Adipose tissue (tissue), 3 donors: ENCODE results near the gene C20orf144. TPM values are rescaled to one million over a fixed set of nuclear protein-coding genes. Genes with fewer than 3 reads are reported as not detected.
"Not testable (repeated sequence)": the region's sequence is repeated elsewhere in the genome, so short reads cannot be mapped to it uniquely, and the experiment has no call there.

Experiments used
- H3K27ac ChIP-seq: one replicate; pipeline ENCODE4 v1.5.1; 2013; ENCODE audit warnings: low read depth, low read length
- WGBS, 3 donors: extraction: QIAGEN DNeasy Blood & Tissue Kit; methylation state at CpG; one replicate each; pipeline ENCODE4 v1.1.7; 2013; 5-methylcytosine and 5-hydroxymethylcytosine counted together
- polyA plus RNA-seq, 3 donors: library from polyadenylated mRNA; stranded (reverse); fragments of 200-250 nt; gene quantifications; one replicate each; pipeline ENCODE4 v1.2.3, GENCODE V29; 2013
- donor health status: healthy with polysubstance abuse.
- donor health status: Bipolar disorder and iron deficiency.
- donor health status: healthy.

Gene C20orf144
- polyA plus RNA-seq, result under 1 TPM; 0.05 to 0.11 (median 0.06) TPM

GRCh38 chr20:33662172-33662571 is at the start of gene C20orf144:
Gene C20orf144, plus strand, starts transcription at chr20:33662327. Its CDS starts 19 bp downstream, at chr20:33662346.
- no peak within 1 kb of the TSS for H3K27ac ChIP-seq
- 94 to 95% (median 95%) methylated on average over 10 of the region's 10 CpGs for WGBS, 3 donors

DNA sequence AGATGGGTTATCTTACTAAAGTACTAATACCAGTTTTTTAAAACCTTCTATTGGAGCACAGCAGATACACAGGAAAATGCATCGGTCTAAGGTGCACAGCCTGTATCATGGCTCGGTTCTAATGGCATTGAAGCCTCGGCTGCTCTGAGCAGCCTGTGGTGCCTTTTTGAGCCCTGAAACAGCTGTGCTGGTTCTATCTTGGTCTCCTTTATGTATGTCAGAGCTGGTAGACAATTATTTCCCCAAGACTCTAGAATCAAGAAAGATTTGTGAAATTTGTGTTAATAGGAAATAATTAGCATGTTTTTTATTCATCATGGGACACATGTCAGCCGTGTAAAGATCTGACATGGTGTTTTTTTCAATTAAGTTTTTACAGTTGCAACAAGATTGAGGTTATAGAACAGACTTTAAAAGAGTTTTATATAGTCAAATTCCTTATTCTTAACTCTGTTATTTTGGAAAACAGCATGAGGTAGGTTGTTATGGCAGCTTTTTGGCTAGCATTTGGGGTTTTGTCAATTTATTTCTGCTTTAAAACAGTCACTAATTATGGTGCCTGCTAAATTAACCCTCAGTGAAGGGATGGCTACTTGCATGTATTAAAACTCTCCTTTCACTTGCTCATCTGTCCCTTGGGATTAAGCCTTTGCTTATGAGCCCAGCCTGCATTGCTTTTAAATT is 40.3 kb upstream of the C20orf144 start:
- WGBS, 3 donors, result 89 to 95% (median 94%) methylated on average over 4 of the region's 4 CpGs
- H3K27ac ChIP-seq, result no peak overlapping the region

DNA sequence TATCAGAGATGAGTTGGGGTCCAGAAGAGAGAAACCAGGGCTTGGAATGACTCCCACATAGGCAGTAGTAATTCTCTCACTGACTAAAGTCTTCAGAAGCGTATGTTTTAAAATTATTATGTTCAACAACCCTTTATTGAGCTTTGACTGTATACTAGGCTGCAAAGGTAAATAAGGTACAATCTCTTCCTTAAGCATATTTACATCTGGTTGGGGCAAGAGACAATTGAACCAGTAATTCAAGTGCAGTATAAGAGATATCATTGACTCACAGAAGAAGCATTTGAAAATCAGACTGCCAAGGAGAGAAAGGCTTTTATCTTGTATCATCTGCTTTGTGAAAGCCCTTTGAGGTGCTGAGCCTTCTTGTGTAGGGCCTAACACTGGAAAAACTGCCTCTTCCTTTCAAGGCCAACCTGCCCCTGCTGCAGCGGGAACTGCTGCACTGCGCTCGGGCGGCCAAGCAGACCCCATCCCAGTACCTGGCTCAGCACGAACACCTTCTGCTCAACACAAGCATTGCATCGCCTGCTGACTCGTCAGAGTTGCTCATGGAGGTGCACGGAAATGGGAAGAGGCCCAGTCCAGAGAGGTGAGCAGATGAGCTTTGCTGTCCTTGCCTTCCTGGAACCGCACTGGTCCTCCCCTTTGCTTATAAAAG is 39.3 kb upstream of the C20orf144 start:
- no peak overlapping the region for H3K27ac ChIP-seq
- 96 to 97% (median 97%) methylated on average over 10 of the region's 10 CpGs for WGBS, 3 donors

DNA sequence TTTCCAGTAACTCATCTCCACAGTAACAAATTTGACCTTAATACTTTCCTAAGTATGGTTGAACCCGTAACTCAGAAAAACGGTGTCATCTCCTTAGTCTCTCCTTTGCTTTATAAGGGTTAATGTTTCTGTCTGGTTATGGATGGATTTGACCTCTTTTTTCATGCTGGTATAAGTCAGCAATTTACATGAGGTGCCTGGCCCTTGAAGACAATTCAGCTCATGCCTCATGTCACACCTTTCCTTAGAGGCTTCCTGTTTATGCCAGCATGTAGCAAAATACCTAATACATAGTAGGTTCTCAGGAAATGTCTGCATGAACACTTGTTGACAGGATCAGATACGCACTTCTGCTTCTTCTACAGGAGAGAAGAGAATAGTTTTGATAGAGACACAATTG is 37.7 kb upstream of the C20orf144 start:
- 87 to 91% (median 90%) methylated on average over 3 of the region's 3 CpGs for WGBS, 3 donors
- no peak overlapping the region for H3K27ac ChIP-seq

DNA sequence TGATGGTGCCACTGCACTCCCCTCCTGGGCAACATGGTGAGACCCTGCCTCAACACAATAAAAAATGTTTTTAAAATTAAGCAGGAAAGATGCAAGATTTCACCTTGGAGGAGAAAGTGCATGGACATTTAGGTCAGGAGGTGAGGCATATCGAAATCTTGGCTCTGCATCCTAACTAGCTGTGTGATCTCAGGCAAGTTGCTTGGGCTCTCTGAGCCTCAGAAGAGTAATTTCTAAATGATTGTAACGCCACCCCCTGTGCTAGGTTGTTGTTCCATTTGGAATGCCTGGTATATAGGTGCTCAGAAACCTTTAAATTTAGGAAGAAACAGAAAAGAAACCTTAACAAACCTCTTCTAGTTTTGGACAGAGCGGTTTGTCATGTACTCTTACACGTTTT is 35.9 kb upstream of the C20orf144 start:
- WGBS, 3 donors, result 93 to 96% (median 95%) methylated on average over 4 of the region's 4 CpGs
- no peak overlapping the region for H3K27ac ChIP-seq

DNA sequence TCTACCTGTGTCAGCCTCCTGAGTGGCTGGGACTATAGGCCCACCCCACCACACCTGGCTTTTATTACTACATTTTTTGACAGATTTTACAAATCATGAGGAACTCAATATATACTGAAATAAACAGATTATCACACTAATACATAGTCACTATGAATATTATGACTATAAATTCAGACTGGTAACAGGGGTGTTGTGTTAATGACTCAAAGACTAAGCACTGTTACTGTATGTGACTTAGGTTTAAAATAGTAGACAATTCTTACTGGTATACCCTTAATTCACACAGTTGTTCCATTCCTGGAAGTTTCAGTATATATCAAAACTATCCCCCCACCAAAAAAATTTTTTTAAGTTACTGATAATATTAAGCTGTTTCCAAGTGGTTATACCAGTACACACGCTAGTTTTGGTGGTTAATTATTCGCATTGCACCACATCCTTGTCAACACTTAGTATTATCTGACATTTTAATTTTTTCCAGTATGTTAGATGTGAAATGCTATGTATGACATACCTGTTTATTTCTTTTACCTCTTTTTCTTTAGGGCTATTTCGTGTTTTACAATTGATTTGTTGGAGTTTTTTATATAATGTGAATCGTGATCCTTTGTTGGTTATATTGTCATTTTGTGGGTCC is 34.4 kb upstream of the C20orf144 start:
- WGBS, 3 donors, result 96 to 99% (median 97%) methylated on average over 4 of the region's 4 CpGs
- no peak overlapping the region for H3K27ac ChIP-seq

GRCh38 chr20:33629533-33629932 is 32.6 kb upstream of the C20orf144 start:
- 95 to 97% (median 96%) methylated on average over 10 of the region's 10 CpGs for whole genome bisulfite sequencing, 3 donors
- H3K27ac ChIP-seq, result no peak overlapping the region

DNA sequence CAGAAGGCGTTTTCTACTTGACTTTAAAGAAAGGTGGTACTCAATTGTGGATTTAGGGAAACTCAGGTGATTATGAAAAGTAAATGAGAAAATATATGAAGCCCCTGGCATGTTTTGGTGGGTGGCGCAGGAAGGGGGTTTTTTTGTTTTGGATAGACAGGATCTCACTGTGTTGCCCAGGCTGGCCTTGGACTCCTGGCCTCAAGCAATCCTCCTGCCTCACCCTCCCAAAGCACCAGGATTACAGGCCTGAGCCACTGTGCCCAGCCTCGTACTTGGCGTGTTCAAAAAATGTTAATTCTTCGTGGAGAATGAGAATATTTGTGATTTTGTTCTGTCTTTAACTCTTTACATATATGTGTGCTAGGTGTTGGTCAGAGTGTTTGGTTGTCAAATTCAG is 32.1 kb upstream of the C20orf144 start:
- H3K27ac ChIP-seq, result no peak overlapping the region
- 89 to 95% (median 93%) methylated on average over 5 of the region's 5 CpGs for WGBS, 3 donors

DNA sequence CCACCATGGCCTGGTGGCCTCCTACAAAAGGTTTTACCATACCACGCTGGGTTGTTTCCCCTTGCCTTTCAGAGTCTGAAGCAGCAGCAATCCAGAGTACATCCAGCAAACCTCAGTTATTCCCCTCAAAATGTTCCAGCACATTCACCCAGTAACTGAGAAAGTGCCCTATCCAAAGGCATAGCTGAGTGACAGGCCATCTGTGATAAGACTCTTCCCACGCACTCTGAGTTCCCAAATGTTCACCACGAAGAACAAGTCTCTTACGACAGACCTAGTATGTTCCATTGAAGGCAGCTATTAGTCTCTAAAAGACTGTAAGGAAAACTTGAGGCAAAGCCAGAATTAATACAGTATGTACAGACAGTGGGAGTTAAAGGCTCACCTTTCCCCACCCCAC is 31.6 kb upstream of the C20orf144 start:
- H3K27ac ChIP-seq, result no peak overlapping the region
- WGBS, 3 donors, result 81 to 91% (median 86%) methylated on average over 4 of the region's 4 CpGs

DNA sequence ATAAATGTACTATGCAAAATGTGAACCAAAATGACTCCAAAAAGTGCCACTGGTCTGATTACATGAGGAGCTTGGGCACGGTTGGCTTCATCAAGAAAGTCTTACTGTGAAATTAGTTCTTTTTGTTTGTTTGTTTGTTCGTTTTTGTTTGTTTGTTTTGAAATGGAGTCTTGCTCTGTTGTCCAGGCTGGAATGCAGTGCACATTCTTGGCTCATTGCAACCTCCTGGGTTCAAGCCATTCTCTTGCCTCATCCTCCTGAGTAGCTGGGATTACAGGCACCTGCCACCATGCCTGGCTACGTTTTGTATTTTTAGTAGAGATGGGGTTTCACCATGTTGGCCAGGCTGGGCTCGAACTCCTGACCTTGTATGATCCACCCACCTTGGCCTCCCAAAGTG is 30.2 kb upstream of the C20orf144 start:
- WGBS, 3 donors, result 66 to 86% (median 85%) methylated on average over 4 of the region's 4 CpGs
- H3K27ac ChIP-seq, result not testable (repeated sequence)

DNA sequence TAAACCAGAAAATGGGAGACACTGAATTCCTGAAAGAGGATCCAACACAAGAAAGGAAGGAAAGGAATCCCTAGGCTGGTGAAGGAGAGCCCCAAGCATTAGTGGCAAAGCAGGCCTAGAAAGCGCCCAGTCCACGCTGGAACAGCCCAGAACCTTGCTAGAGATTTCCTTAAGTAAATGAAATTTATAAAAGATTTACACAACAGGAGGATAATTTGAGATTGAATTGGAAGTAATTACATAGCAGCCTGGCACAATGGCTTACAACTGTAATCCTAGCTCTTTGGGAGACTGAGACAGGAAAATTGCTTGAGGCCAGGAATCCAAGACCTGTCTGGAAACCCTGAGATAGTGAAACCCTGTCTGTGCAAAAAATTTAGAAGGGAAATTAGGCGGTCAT is 26.8 kb upstream of the C20orf144 start:
- WGBS, 3 donors, result 97 to 100% (median 100%) methylated on average over 3 of the region's 3 CpGs
- no peak overlapping the region for H3K27ac ChIP-seq

GRCh38 chr20:33636776-33637175 is 25.4 kb upstream of the C20orf144 start:
- 71 to 97% (median 77%) methylated on average over 1 of the region's 1 CpG for WGBS, 3 donors

DNA sequence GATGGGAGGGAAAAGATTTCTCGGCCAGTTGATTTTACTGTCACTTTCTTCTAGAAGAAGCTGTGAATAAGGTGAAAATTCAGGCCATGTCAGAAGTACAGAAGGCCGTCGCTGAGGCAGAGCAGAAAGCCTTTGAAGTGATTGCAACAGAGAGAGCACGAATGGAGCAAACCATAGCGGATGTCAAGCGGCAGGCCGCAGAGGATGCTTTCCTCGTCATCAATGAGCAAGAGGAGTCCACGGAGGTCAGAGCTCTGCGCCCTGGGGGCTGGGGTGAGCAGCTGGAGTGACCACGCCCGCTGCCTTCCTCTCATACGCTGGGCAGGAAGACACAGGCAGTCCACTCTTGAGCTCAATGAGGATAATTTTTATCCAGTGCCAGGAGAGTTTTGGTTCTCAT is 21.8 kb upstream of the C20orf144 start:
- WGBS, 3 donors, result 77 to 89% (median 78%) methylated on average over 12 to 13 of the region's 13 CpGs
- no peak overlapping the region for H3K27ac ChIP-seq

More at GRCh38 chr20:33636776-33637175, 25.4 kb upstream of the C20orf144 start:
- no peak overlapping the region for H3K27ac ChIP-seq

- WGBS, 3 donors, result 92 to 94% (median 93%) methylated on average over 28 of the region's 28 CpGs
- H3K27ac ChIP-seq, result no peak overlapping the region
Observed at GRCh38 chr20:33644313-33645071, 17.6 kb upstream of the C20orf144 start.

GRCh38 chr20:33645072-33645358 is 17.1 kb upstream of the C20orf144 start:
- no peak overlapping the region for H3K27ac ChIP-seq
- WGBS, 3 donors, result 66 to 86% (median 71%) methylated on average over 4 of the region's 4 CpGs

DNA sequence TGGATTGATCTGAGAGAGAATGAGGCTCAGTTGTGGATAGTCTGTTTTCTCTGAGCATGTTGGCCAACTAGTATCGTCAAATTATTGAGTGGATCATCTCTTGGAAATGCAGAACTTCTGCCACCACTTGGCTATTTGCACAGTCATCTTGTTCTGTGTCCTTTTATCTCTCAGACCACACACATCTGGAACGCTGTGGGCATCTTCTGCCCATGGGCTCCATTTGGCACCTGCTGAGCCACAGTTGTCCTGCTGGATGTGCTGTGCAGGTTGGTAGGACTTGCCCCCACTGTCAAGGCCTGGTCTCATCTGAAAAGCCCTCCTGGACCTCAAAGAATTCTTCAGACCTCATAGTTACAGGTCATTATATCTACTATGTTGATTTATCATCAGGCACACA is 16.7 kb upstream of the C20orf144 start:
- no peak overlapping the region for H3K27ac ChIP-seq
- 81 to 100% (median 82%) methylated on average over 2 of the region's 2 CpGs for WGBS, 3 donors

GRCh38 chr20:33646191-33646590 is 15.9 kb upstream of the C20orf144 start:
- 86 to 93% (median 90%) methylated on average over 5 of the region's 5 CpGs for WGBS, 3 donors
- no peak overlapping the region for H3K27ac ChIP-seq

DNA sequence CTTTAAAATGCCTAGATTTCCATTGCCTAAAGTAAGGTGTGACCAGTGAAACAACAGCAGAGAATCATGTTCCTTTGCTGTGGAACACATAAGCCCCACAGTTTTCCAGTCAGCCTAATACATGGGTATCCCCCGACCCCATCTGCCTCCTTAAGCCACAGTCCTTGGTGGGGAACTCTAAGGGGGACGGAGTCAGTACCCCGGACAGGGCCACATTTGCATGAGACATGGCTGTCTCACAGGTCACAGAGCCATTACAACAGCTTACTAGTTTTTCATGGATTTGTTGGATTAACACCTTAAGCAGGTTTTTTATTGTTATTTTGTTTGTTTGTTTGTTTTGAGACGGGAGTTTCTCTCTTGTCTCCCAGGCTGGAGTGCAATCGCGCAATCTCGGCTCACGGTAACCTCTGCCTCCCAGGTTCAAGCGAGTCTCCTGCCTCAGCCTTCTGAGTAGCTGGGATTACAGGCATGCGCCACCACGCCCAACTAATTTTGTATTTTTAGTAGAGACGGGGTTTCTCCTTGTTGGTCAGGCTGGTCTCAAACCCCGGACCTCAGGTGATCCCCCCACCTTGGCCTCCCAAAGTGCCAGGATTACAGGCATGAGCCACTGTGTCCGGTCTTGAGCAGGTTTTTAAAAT is 15.0 kb upstream of the C20orf144 start:
- not testable (repeated sequence) for H3K27ac ChIP-seq
- whole genome bisulfite sequencing, 3 donors, result 68 to 91% (median 79%) methylated on average over 14 of the region's 14 CpGs
